Fibroblast of lung (primary cell): ENCODE results near the gene PDE11A. TPM values are rescaled to one million over a fixed set of nuclear protein-coding genes. Genes with fewer than 3 reads are reported as not detected.
"Not testable (repeated sequence)": the region's sequence is repeated elsewhere in the genome, so short reads cannot be mapped to it uniquely, and the experiment has no call there.

ENCODE experiments used
- DNase-seq, 2 donors: peaks; one replicate each; pipeline versions ENCODE4 v3.0.0 to v3.0.0-alpha.2; 2010; ENCODE audit warnings: low read depth in 2 of 2
- H2AFZ ChIP-seq: 2 replicates; pipeline ENCODE4 v1.5.1; 2012; ENCODE audit warnings: low read length, control low read depth, inconsistent platforms
- H3K27ac ChIP-seq: 2 replicates; pipeline ENCODE4 v1.5.1; 2011; ENCODE audit warnings: low read length, control low read depth; ENCODE audit not compliant: insufficient read depth
- H3K27me3 ChIP-seq: 2 replicates; pipeline ENCODE4 v1.5.1; 2011; ENCODE audit warnings: mild to moderate bottlenecking, low read length; ENCODE audit not compliant: control insufficient read depth, insufficient read depth
- H3K36me3 ChIP-seq: 2 replicates; pipeline ENCODE4 v1.5.1; 2011; ENCODE audit warnings: low read length; ENCODE audit not compliant: control insufficient read depth, insufficient read depth
- H3K4me1 ChIP-seq: 2 replicates; pipeline ENCODE4 v1.5.1; 2011; ENCODE audit warnings: low read length; ENCODE audit not compliant: control insufficient read depth, insufficient read depth; ENCODE audit errors: extremely low read depth
- H3K4me2 ChIP-seq: 2 replicates; pipeline ENCODE4 v1.5.1; 2011; ENCODE audit warnings: low read length, control low read depth; ENCODE audit not compliant: insufficient read depth; ENCODE audit errors: extremely low read depth
- H3K4me3 ChIP-seq, 4 experiments: fragments of 200-600 bp in 1 of 4; sonication (generic) in 1 of 4; replicated peaks in 1 of 4; 2 replicates each; pipeline ENCODE4 v1.5.1; 2011 to 2016; ENCODE audit warnings: low read length in 4 of 4, low read depth in 3 of 4, mild to moderate bottlenecking in 3 of 4, control low read depth in 2 of 4, inconsistent platforms in 1 of 4, mixed read lengths in 1 of 4; ENCODE audit not compliant: insufficient read depth in 1 of 4; ENCODE audit errors: control extremely low read depth in 1 of 4
- H3K79me2 ChIP-seq: 2 replicates; pipeline ENCODE4 v1.5.1; 2012; ENCODE audit warnings: mild to moderate bottlenecking, low read length, inconsistent platforms; ENCODE audit not compliant: control insufficient read depth, insufficient read depth
- H3K9ac ChIP-seq: 2 replicates; pipeline ENCODE4 v1.5.1; 2011; ENCODE audit warnings: mild to moderate bottlenecking, low read length, control low read depth; ENCODE audit not compliant: insufficient read depth
- H3K9me3 ChIP-seq: 2 replicates; pipeline ENCODE4 v1.5.1; 2012; ENCODE audit warnings: low read depth, low read length; ENCODE audit not compliant: control insufficient read depth, insufficient read depth
- H4K20me1 ChIP-seq: 2 replicates; pipeline ENCODE4 v1.5.1; 2011; ENCODE audit warnings: low read length; ENCODE audit not compliant: control insufficient read depth, insufficient read depth; ENCODE audit errors: extremely low read depth
- EZH2 ChIP-seq: IDR thresholded peaks from 2 replicates; pipeline ENCODE4 v1.5.1; 2012; ENCODE audit warnings: low read length, control low read depth, mild to moderate bottlenecking; ENCODE audit errors: missing control alignments
- polyA plus RNA-seq, 2 donors: library from polyadenylated mRNA; depleted of rRNA in 1 of 2; stranded (reverse) in 1 of 2; unstranded in 1 of 2; fragments of >200 nt; gene quantifications; 2 replicates each; pipeline ENCODE4 v1.2.1, GENCODE V29; 2011 to 2012; ENCODE audit warnings: missing spikeins in 1 of 2
- total RNA-seq: library from RNA; depleted of rRNA; stranded (reverse); fragments of >200 nt; gene quantifications from 2 replicates; pipeline ENCODE4 v1.2.1, GENCODE V29; 2014
- TF ChIP-seq, protein P1 (sequence below), 2 donors: IDR thresholded peaks in 1 of 2; conservative IDR thresholded peaks in 1 of 2; 1 replicate in 1 of 2; 2 replicates in 1 of 2; pipeline ENCODE4 v1.5.1; 2011 to 2012; ENCODE audit warnings: low read length in 2 of 2, control low read depth in 1 of 2, inconsistent platforms in 1 of 2, low read depth in 1 of 2, mild to moderate bottlenecking in 1 of 2

The PDE11A gene
- total and polyA plus RNA-seq, 2 donors (not counting 1 experiment from before 2014, with no cell fraction given) = 0.03 to 0.33 TPM

DNA sequence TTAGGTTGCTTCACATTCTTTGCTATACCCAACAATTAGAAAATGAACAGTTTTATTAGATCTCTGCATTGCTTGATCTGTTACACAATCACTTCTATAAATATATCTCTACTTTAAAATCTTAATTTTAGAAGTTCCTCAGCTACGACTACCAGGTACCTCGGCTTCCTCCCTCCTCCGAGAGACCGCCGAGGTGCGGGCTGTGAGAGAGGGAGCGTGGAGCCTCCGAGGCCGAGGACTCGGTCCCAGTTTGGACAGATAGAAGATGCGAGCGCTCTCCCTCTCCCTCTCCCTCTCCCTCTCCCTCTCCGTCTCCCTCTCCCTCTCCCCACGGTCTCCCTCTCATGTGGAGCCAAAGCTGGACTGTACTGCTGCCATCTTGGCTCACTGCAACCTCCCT lies 128.0 kb downstream of the PDE11A start:
- H3K27me3 ChIP-seq, H3K79me2 ChIP-seq, DNase-seq: not testable (repeated sequence)

DNA sequence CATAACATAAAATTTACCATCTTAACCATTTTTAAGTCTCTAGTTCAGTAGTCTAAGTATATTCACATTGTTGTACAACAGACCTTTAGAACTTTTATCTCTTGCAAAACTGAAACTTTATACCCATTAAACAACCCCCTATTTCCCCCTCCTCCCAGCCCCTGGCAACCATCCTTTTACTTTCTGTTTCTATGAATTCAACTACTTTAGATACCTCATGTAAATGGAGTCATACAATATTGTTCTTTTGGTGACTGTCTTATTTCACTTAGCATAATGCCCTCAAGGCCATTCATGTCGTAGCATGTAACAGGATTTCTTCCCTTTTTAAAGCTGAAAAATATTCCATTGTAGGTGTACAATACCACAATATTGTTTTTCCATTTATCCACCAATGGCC lies 129.8 kb downstream of the PDE11A start:
- no peaks in the 10 kb centered on the region for H3K4me1 ChIP-seq
- no peak overlapping the region for H3K9ac ChIP-seq
- H3K27ac ChIP-seq = no peak overlapping the region
- DNase-seq = no peak
- H3K4me3 ChIP-seq = no peak overlapping the region
- no peaks in the 10 kb centered on the region for H3K36me3 ChIP-seq
- no peaks in the 10 kb centered on the region for H4K20me1 ChIP-seq
- no peaks in the 10 kb centered on the region for H3K9me3 ChIP-seq
- no peaks in the 10 kb centered on the region for H3K27me3 ChIP-seq
- H3K79me2 ChIP-seq = no peaks in the 10 kb centered on the region
- H2AFZ ChIP-seq = no peak overlapping the region
- TF ChIP-seq, protein P1, sequence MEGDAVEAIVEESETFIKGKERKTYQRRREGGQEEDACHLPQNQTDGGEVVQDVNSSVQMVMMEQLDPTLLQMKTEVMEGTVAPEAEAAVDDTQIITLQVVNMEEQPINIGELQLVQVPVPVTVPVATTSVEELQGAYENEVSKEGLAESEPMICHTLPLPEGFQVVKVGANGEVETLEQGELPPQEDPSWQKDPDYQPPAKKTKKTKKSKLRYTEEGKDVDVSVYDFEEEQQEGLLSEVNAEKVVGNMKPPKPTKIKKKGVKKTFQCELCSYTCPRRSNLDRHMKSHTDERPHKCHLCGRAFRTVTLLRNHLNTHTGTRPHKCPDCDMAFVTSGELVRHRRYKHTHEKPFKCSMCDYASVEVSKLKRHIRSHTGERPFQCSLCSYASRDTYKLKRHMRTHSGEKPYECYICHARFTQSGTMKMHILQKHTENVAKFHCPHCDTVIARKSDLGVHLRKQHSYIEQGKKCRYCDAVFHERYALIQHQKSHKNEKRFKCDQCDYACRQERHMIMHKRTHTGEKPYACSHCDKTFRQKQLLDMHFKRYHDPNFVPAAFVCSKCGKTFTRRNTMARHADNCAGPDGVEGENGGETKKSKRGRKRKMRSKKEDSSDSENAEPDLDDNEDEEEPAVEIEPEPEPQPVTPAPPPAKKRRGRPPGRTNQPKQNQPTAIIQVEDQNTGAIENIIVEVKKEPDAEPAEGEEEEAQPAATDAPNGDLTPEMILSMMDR (conservative IDR thresholded peaks at IDR 0.05 in 1 of 2, IDR thresholded peaks at IDR 0.05 in 1 of 2; ENCODE audit: low read depth in 1 of 2, low read length in 2 of 2) = no peak
- TF ChIP-seq EZH2 = no peak
- no peak overlapping the region for H3K4me2 ChIP-seq

More for the DNA sequence above, 128.0 kb downstream of the PDE11A start:
- H3K9me3 ChIP-seq, H2AFZ ChIP-seq, H3K9ac ChIP-seq, H3K4me2 ChIP-seq, H4K20me1 ChIP-seq, H3K27ac ChIP-seq, H3K36me3 ChIP-seq, H3K4me1 ChIP-seq, H3K4me3 ChIP-seq: not testable (repeated sequence)

DNA sequence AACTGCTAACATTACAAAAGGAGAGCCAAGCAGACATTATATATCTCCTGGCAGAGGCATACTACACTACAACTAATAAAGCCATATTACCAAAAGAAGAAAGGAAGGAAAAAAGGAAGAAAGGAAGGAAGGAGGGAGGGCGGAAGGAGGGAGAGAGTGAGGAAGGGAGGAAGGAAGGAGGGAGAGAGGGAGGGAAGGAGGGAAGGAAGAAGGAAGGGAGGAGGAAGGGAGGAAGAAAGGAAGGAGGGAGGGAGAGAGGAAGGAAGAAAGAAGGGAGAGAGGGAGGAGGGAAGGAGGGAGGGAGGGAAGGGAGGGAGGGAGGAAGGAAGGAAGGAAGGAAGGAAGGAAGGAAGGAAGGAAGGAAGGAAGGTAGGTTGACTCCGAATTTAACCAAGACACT lies 133.4 kb downstream of the PDE11A start:
- DNase-seq = no peak
- Histone ChIP-seq H3K9ac (no peak overlapping the region), H3K4me1 (no peaks in the 10 kb centered on the region), H3K4me2 (no peak overlapping the region), H4K20me1 (no peaks in the 10 kb centered on the region), H3K4me3 (no peak overlapping the region), H3K9me3 (no peaks in the 10 kb centered on the region), H3K79me2 (no peaks in the 10 kb centered on the region), H2AFZ (no peak overlapping the region), H3K27ac (no peak overlapping the region), H3K36me3 (no peaks in the 10 kb centered on the region), H3K27me3 (no peaks in the 10 kb centered on the region)
- TF ChIP-seq, protein P1 (conservative IDR thresholded peaks at IDR 0.05 in 1 of 2, IDR thresholded peaks at IDR 0.05 in 1 of 2; ENCODE audit: low read depth in 1 of 2, low read length in 2 of 2) = no peak
- no peak for TF ChIP-seq EZH2
